ENCODE measurements around the gene SDHAF1. TPM values are rescaled to one million over a fixed set of nuclear protein-coding genes. Genes with fewer than 3 reads are reported as not detected.

The SDHAF1 gene
- polyA plus RNA-seq, 4 donors, result 12.4 to 19.8 (median 15.0) TPM

DNA sequence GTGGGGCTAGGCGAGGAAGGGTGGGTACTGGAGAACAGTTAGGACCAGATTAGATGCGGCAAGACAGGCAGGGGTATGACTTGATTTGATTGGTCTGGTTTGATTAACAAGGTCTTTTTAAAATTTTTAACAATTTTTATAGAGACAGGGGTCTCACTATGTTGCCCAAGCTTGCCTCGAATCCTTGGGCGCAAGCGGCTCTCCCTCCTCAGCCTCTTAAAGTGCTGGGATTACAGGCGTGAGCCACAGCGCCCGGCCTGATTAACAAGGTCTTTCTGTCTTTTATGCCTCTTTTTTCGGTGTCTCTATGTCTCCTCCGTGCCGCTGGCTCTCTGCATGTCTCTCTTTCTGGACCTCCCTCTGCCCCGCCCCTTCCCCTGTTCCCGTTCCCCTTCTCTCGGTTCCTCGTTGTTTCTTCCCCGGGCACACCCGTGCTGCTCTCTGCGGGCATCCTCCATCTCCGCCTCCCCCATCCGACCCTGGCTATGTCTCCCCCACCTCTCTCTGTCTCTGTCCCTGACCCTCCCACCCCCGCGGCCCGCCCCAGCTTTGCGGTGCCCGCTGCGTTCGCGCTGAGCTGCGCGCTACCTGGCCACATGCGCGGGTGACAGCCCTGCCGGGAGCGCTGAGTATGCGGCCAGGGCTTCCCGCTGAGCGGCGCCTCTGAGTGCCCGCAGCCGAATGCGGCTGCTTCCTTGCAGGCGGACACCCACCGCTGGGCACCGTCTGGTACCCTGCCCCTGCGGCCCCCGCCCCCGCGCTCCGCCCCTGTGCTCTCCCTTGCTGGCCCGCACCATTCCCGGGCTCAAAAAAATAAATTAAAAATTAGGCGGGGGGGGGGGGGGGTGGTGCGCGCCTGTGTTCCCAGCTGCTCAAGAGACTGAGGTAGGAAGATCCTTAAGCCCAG is 8.1 kb upstream of the SDHAF1 start:
- no peak for DNase-seq (ENCODE audit: low read depth in 4 of 4, low spot score in 2 of 4)

DNA sequence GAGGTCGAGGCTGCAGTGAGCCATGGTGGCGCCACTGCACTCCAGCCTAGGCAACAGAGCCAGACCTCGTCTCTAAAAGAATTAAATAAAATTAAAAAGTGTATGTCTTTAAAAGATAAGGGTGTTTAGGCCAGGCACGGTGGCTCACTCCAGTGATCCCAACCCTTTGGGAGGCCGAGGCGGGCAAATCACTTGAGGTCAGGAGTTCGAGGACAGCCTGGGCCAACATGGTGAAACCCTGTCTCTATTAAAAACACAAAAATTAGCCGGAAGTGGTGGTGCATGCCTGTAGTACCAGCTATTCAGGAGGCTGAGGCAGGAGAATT is 7.5 kb upstream of the SDHAF1 start:
- DNase-seq (ENCODE audit: low read depth in 4 of 4, low spot score in 2 of 4), result no peak

DNA sequence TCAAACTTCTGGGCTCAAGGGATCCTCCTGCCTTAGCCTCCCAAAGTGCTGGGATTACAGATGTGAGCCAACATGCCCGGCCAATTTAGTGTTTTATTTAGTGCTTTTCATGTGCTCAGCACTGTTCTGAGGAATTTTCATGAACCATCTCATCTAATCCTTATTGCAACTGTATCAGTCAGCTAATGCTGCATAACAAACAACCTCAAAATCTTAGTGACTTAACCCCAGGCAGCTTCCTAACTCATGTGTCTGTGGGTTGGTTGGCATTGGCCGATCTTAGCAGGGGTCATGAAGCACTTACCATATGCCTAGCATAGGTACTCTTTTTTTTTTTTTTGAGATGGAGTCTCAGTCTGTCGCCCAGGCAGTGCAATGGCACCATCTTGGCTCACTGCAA is 6.2 kb upstream of the SDHAF1 start:
- no peak for DNase-seq (ENCODE audit: low read depth in 4 of 4, low spot score in 2 of 4)

DNA sequence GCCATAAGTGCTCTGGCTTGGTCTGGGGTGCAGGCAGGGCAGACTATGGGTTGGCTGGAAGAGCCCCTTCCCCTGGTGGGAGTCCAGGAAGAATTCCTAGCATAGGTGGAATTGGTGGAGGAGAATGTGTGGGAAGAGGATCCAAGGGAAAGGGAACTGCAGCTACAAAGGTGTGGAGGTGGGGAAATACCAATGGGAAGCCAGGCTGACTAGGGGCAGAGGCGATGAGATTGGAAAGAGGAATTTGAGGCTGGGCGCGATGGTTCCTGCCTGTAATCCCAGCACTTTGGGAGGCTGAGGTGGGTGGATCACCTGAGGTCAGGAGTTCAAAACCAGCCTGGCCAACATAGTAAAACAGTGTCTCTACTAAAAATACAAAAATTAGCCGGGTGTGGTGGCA is 4.8 kb upstream of the SDHAF1 start:
- no peak for DNase-seq (ENCODE audit: low read depth in 4 of 4, low spot score in 2 of 4)

DNA sequence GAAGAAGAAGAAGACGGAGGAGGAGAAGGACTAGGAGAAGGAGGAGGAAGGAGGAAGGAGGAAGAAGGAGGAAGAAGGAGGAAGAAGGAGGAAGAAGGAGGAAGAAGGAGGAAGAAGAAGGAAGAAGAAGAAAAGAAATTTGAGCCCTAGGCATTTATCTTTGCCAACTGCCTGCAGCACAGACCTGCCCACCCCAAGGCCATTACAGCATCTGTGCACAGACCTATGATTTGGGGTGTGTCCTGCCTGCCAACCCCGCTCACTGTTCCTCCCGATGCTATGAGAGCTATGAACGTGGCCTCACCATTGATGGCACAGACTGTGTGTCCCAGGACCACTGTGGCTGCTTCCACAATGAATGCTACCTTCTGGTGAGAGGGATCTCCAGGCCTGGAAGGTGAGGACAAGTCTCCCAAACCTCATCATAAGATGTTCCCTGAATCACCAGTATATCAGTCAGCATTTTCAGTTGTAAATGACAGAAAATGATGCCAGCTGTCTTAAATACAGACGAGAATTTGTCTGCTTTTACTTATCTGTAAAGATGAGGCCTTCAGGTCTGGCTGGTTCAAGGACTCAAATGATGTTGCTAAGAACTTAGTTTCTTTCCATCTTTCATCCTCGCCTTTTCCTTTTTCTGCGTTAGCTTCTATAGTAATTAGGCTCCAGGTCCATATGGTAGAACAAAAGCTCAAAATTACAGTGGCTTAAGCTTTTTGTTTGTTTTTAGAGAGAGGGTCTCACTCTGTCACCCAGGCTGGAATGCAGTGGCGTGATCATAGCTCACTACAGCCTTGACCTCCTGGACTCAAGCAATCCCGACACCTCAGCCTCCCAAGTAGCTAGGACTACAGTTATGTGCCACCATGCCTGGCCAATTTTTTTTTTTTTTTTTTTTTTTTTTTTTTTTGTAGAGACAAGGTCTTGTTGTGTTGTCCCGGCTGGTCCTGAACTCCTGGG is 3.9 kb upstream of the SDHAF1 start:
- no peak for DNase-seq (ENCODE audit: low read depth in 4 of 4, low spot score in 2 of 4)

DNA sequence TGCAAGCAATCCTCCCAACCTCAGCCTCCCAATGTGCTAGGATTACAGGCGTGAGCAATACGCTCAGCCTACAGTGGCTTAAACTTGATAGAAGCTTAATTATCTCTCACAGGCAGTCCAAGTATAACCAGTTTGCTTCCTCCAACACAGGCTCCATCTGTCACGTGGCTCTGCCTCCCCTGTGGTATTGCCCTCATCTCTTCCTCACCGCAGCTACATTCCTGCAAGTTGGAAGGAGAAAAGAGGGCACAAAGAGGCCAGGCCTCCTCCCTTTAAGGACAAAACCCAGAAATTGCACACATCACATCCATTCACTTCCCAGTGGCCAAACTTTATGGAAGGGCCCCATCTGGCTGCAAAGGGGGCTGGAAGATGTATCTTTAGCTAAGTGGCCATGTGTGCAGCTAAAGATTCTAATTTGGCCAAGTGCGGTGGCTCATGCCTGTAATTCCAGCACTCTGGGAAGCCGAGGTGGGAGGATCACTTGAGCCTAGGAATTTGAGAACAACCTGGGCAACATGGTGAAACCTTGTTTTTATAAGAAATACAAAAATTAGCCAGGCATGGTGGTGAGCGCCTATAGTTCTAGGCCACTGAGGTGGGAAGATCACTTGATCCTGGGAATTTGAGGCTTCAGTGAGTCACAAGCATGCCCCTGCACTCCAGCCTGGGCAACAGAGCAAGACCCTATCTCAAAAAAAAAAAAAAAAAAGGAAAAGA is 3.1 kb upstream of the SDHAF1 start:
- no peak for DNase-seq (ENCODE audit: low read depth in 4 of 4, low spot score in 2 of 4)

DNA sequence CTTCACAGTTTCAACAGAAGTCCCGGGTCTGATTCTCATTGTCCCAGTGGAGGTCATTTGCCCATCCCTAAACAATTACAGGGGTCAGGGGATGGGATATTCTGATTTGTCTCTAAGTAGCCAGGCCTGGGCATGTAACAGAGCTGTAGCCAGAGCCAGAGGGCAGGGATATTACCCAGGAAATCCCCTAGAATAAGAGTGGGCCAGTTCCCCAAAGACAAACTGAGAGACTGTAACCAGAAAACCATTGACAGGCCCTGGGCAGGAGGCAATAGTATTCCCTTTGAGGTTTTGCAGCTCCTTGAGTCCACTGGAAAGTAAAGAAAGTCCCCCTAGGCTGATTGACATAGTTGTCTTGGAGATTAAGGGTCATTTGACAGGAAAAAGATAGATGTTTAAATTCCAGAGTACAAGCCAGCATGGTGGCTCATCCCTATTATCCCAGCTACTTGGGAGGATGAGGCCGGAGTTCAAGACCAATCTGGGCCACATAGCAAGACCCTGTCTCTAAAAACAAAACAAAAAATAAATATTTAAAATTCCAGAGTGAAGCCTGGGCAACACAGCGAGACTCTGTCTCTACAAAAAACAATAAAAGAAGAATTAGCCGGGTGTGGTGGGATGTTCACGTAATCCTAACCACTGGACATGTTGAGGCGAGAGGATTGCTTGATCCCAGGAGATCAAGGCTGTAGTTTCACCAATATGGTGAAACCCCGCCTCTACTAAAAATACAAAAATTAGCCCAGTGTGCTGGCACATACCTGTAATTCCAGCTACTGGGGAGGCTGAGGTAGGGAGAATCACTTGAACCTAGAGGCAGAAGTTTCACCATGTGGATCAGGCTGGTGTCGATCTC is 1.9 kb upstream of the SDHAF1 start:
- no peak for DNase-seq (ENCODE audit: low read depth in 4 of 4, low spot score in 2 of 4)

DNA sequence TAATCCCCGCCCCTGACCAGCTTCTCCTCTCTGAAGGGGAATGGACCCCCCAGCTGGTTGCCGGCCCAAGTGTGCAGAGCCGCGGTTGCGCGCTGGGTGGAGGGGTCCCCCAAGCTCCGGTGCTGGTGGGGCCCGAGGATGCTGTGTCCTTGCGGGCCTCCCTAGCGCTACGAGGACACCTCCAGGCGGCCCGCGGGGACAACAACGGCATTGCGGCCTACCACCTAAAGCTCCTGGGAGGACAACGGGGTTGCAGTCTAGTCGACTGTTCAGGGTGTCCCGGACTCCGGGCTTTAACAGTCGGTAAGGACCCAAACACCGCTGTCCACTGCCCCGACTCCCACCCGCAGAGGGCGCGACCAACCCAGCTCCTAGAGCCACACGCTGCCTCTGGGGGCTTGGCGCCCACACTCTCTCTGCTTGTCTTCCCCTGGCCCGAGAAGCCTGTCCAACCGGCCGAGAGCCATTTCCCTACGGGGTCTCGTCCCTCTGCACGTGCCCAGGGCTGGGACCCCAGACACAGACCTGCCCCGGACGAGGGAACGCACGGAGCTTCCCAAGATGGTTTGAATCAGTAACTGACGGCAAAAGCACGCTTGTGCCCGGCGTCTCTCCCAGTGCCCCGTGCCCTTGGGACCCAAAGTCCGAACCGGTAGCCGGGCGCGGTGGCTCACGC is 927 bp upstream of the SDHAF1 start:
- DNase-seq (ENCODE audit: low read depth in 4 of 4, low spot score in 2 of 4), result no peak

DNA sequence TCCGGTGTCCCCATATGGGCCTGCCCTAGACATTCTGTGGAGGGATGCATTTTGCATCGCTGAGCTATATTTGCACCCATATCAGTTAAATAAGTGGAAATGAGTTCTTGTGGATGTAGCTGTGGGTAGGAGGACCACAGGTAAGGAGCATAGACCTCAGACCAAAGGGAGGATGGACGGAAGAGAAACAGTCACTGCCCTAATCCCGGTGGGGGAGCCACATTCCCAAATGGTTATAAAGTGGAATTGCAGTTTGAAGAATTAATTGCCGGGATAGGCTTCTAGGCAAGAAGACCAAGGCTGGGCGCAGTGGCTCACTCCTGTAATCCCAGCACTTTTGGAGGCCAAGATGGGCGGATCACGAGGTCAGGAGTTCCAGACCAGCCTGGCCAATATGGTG is 1.8 kb downstream of the SDHAF1 start:
- no peak for DNase-seq (ENCODE audit: low read depth in 4 of 4, low spot score in 2 of 4)

DNA sequence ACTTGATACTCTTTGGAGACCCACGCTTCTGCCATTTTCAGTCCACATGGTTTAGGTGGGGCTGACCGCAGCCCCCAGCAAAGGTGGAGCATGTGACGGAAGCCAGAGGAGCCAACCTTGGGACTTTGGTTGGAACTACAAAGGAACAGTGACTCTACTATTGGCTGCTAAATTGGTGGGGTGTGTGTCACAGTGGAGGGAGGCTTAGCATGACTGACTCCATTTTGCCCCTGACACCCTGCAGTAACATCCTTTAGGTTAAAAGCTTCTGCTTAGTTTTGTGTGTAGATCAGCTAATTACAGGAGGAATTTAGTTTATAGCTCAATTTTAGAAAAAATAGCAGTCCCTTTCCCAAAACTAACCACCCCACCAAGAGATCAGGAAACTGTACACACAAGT is 6.6 kb downstream of the SDHAF1 start:
- no peak for DNase-seq (ENCODE audit: low read depth in 4 of 4, low spot score in 2 of 4)

DNA sequence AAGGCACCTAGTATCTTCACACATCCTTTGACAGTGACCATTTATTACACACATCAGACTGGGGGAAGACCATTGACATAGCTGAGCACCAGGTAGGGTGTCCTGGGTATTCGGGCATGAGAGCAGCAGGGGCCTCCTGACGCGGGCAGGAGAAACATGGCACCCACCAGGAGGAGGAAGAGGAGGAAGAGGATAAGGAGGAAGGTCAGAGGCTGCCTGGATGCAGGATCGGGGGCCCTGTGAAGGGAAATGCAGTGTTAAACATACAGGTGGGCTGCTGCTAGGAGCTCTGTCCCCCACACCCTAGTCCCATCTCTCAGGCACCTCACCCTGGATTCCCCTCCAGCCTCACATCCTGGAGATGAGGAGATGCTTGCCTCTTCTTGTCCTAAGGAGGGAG is 8.3 kb downstream of the SDHAF1 start:
- DNase-seq (ENCODE audit: low read depth in 4 of 4, low spot score in 2 of 4), result no peak

DNA sequence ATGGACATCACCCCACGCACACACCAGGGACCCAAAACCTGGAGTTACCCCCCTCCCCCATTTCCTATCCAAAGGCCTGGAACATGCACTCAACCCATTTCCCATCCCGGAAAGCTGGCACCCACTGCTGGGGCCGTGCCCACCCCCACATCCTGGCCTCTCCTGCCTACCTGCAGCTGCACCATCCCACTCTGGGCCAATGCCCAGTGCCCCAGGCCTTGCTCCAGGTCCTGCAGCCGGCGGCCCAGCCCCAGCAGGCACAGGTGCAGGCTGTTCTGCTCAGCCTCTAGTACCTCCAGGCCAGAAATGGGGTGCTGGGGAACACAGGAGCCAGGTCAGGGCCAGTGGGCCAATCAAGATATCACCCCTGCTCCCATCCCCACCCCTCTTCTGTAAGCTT is 12.0 kb downstream of the SDHAF1 start:
- no peak for DNase-seq (ENCODE audit: low read depth in 4 of 4, low spot score in 2 of 4)

DNA sequence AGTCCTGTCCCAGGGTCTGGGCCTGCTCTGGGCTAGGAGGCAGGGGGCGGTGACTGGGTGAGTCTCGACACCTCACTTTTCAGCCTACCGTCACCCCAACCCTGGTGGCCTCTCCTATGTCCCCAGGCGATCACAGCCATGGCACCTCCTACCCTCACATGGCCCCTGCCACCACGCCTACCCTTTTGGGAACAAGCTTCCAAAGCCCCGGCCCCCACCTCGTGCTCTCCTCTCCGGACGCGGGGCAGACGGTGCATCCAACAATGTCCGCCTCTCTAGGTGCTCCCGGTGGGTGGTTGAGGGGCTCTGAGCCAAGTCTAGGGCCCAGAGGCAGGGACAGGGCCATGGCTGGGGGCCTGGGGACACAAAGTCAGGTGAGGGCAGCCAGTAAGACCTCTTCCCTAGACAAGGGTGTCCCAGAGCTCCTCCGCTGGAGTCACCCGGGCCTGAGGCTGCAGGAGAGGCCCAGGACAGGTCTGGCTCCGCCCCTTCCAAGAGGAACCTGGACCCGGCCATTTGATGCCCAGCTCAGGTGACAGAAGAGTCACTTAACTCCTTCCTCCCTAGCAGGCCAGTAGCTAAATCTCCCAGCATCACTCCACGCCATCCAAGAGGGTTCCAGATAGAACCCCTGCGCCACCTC is 13.5 kb downstream of the SDHAF1 start, which contains the start of gene SYNE4:
Gene SYNE4 (minus strand): TSS at position 478 of the 643 bp plus-strand sequence. CDS start 132 bp downstream, at position 346.
- no peak for DNase-seq (ENCODE audit: low read depth in 4 of 4, low spot score in 2 of 4)

DNA sequence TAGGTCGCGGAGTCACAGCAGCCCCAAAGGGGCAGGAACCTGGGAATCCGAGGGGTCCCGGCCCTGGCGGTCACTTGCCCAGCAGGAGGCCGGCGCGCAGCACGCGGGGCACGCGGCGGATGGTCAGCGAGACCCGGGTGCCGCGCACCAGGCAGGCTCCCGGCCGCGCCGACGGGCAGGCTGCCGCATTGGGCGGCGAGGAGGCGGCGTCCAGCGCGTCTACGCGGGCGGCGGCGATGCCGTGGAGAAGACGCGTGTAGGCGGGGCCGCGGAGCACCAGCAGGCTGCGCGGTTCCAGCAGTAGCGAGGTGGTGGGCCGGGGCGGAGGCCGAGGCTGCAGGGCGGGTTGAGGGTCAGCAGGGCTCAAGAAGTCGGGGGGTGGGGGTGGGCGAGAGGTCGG is 14.2 kb downstream of the SDHAF1 start:
- no peak for DNase-seq (ENCODE audit: low read depth in 4 of 4, low spot score in 2 of 4)

DNA sequence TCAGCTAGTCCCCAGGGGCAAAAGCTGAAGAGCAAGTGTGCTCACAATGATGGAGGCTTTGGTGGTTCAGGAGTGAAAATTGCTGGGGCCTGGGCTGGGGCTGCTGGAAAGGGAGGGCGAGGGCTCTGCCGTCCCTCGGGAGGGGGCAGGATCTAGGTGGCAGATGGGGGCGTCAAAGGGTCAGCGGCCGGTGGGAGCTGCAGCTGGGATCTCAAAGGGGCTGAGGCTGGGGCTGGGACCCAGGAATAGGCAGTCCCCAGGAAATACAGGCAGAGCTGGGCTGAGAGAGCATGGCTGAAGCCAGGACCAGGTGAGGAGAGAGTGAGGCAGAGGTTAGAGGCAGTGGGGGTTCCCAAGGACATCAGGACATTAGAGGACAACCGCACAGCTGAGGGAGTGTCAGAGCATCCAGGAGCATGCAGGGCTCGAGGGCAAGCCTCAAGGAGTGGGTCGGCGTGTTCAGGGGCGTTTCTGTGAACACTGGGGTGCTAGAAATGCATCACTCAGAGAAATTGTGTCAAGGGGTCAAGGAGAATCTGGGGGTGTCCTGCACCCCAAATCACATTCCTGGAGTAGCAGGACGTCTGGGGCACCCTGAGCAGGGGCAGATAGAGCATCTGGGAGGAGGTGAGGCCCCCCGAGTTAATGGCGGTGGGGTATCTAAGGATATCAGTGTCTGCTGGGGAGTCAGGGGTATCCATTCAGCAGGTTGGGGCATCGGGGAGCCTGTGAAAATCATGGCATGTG is 14.8 kb downstream of the SDHAF1 start:
- no peak for DNase-seq (ENCODE audit: low read depth in 4 of 4, low spot score in 2 of 4)

DNA sequence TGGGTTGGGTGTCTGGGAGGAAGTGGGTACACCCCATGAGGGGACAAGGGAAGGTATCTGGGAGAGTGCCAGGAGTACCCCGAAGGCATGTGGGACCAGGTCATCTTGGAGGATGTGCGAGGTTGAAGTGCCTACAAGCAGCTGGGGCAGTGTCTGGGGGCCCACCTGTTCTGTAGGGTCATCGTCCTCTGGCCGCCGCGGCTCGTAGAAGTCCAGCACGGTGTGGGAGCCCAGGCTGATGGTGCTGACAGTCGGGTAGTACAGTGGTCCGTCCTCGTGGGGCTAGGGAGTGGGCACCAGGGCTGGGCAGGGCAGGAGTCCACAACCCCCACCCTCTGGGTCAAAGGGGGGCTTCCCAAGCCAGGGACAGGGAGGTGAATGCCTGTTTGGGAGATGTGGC is 15.4 kb downstream of the SDHAF1 start:
- no peak for DNase-seq (ENCODE audit: low read depth in 4 of 4, low spot score in 2 of 4)

DNA sequence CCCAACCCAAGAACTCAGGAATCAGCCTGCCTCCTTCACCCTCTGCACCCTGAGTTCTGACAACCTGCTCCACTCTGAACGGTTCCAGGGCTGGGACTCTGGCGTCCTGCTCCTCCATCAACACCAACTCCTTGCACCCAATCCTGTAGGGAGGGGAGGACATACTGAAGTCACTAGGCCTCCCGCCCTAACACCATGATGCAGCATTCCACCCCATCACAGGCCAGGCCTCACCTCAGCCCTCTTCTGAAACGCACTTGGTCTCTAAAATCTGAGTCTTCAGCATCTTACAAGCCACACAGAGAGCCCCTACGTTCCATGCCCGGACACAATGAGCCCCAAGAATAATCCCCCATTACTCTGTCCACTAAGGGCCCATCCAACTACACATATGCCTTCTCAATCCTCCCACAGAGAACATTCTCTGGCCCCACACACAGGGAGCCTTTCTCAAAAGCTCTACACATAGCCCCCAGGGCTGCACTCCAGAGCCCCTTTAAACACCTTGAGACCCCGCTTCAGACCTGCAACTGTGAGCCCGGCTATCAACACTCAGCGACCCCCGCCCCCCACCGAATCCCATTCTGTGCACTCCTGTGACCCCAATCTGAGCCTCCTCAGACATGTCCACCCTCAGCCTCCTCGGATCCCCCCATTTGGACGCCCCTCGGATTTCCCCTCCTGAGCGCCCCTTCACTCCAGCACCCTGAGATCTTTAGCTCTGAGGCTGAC is 18.5 kb downstream of the SDHAF1 start:
- DNase-seq (ENCODE audit: low read depth in 4 of 4, low spot score in 2 of 4), result no peak

Measured in left renal cortex interstitium (tissue), 4 donors.